DOHH2 (cell line): Measurements from ENCODE around the gene DDX17.

Experiments
- EZH2phosphoT487 ChIP-seq: fragments of 200-600 bp; sonication (generic); IDR thresholded peaks from 2 replicates; pipeline ENCODE4 v1.6.1; 2017; ENCODE audit warnings: borderline replicate concordance, mild to moderate bottlenecking, antibody characterized with exemption, low read length, moderate library complexity, mixed read lengths
- TF ChIP-seq, protein P1 (sequence below): fragments of 200-600 bp; sonication (generic); IDR thresholded peaks from one replicate; pipeline ENCODE4 v1.5.1; 2014; ENCODE audit warnings: antibody characterized with exemption, mild to moderate bottlenecking, low read depth, low read length; ENCODE audit not compliant: poor library complexity, severe bottlenecking

DNA sequence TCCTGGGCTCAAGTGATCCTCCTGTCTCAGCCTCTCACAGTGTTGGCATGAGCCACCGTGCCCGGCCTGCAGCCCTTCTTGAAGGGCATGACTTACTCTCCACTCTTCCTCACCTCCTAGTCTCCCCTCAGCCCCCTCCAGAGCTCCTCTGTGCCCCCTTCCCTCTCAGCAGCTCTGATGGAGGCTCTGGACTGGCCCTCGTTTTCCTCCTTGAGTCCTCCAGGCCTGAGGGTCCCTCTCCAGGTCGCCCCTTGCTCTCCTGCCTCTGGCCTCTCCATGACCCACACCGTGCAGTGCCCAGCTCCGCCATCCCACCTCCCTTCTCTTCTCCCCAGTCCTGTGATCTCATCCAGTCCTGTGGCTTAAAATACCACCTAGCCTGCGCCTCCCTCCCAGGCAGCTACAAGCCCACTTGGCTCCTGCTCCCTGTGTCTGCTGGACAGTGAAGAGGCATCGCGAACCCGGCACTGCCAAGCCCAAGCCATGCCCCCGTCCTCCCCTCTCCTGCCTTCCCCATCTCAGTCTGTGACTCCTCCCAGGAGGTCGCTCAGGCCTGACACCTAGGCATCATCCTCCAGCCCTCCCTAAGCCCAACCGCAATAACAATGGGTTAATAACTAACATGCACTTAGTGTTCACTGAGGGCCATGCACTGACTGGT lies 63.0 kb downstream of the DDX17 start:
- TF ChIP-seq, protein P1, sequence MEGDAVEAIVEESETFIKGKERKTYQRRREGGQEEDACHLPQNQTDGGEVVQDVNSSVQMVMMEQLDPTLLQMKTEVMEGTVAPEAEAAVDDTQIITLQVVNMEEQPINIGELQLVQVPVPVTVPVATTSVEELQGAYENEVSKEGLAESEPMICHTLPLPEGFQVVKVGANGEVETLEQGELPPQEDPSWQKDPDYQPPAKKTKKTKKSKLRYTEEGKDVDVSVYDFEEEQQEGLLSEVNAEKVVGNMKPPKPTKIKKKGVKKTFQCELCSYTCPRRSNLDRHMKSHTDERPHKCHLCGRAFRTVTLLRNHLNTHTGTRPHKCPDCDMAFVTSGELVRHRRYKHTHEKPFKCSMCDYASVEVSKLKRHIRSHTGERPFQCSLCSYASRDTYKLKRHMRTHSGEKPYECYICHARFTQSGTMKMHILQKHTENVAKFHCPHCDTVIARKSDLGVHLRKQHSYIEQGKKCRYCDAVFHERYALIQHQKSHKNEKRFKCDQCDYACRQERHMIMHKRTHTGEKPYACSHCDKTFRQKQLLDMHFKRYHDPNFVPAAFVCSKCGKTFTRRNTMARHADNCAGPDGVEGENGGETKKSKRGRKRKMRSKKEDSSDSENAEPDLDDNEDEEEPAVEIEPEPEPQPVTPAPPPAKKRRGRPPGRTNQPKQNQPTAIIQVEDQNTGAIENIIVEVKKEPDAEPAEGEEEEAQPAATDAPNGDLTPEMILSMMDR, result no peak
- no peak for TF ChIP-seq EZH2phosphoT487
